GM18502 (cell line): ENCODE data around the gene CATSPER4.
"Not testable (repeated sequence)": the region's sequence is repeated elsewhere in the genome, so short reads cannot be mapped to it uniquely, and the experiment has no call there.

Experiments
- ATAC-seq: cut with Tn5 transposase; IDR thresholded peaks from one replicate; pipeline ENCODE4 v1.9.1; 2021; ENCODE audit warnings: mild to moderate bottlenecking; ENCODE audit not compliant: unreplicated experiment, poor library complexity

The CATSPER4 gene

GRCh38 chr1:26189331-26189730 is 1.1 kb upstream of the CATSPER4 start:
- no peak for ATAC-seq

DNA sequence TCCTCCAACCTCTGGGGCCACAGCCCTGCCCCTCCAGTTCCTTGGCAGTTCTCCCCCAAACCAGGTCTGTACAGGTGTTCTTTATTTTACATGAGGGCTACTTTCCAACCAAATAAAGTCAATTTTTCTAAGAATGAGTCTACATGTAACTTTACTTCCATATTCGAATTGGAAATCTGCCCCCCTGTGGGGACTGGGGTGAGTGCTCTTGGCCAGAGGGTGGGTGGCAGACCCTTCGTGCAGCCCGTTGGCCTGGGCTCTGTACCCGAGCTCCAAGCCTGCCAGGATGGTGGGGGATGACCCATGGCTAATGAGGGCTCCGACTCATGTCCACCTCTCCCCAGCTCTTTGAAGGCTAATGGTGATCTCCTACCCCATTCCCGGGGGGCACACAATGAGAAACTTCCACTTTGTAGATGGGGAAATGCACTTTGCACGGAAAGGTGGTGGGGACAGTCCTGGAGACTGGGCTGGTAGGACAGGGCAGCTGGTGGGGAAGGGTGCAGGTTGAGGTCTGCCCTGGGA is 589 bp upstream of the CATSPER4 start:
- ATAC-seq: no peak

DNA sequence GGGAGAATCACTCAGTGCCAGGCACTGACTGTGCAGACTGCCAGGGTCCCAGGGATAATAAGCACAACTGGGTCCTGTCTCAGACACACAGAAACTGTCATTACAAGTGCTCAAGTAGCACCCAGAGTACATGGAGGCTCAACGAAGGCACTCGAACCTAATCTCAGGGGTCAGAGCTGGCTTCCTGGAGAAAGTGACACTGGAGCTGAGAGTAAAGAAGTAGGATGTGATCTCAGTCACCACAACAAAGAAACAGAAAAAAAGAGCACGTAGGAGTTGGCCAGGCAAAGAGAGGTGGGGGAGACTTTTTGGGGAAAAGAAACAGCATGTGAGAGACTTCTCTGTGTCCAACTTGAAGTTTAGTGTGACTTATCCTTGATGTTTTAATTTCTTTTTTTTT is 1.3 kb downstream of the CATSPER4 start:
- no peak for ATAC-seq

GRCh38 chr1:26195805-26196204 is 5.4 kb downstream of the CATSPER4 start:
- no peak for ATAC-seq

DNA sequence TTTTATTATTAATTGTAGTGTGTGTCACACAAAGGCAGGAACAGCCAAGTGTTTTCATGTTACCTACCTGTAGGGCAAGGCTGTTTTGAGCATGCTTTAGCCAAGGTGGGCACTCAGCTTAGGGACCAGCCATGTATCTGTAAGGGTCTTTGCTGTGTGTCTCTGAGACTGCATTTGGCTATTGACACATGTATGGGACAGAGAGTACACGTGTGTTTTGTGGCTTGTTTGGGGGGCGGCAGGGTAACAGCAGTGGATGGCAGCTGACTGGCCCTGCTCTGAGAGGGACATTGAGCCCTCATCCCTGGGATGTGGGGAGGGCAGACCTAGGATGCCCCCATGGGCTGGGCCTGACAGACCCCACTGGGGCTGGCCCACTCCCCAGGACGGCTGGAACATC is 6.9 kb downstream of the CATSPER4 start:
- no peak for ATAC-seq

DNA sequence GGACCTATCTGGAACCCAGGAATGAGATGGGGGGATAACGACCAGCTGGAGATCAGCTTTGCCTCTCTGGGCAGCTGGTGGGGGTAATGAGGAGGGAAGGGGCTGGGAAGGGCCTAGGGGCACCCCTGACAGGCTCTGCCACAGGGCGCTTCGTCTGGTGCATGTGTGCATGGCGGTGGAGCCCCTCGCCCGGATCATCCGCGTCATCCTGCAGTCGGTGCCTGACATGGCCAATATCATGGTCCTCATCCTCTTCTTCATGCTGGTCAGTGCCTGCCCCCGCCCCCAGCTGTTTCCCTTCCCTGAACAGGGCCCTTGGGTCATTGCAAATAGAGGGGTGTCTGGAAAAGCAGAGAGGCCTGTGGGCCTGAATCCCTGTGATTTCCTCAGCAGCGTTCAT is 7.4 kb downstream of the CATSPER4 start:
- no peak for ATAC-seq

GRCh38 chr1:26200413-26200812 is 10.0 kb downstream of the CATSPER4 start:
- ATAC-seq: no peak

- no peak for ATAC-seq
Measured at GRCh38 chr1:26203642-26204318, 13.4 kb downstream of the CATSPER4 start.

- ATAC-seq: no peak
Measured at GRCh38 chr1:26210147-26210870, 19.9 kb downstream of the CATSPER4 start.

DNA sequence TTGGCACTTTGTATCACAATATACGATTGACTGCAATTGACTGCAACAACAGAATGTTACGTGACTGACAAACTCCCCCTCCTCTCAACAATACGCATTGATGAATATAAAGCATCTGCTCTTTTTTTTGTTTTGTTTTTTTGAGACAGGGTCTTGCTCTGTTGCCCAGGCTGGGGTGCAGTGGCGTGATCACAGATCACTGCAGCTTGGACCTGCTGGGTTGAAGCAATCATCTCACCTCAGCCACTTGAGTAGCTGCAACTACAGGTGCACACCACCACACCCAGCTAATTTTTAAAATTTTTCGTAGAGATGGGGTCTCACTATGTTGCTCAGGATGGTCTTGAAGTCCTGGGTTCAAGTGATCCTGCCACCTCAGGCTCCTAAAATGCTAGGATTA is 22.3 kb downstream of the CATSPER4 start:
- no peak for ATAC-seq

GRCh38 chr1:26213335-26213905 is 23.0 kb downstream of the CATSPER4 start:
- no peak for ATAC-seq

- no peak for ATAC-seq
Measured at GRCh38 chr1:26215246-26215645, 24.8 kb downstream of the CATSPER4 start.

- ATAC-seq: no peak
Measured at GRCh38 chr1:26218906-26219494, 28.6 kb downstream of the CATSPER4 start.

- no peak for ATAC-seq
Measured at GRCh38 chr1:26220199-26220912, 30.0 kb downstream of the CATSPER4 start.

DNA sequence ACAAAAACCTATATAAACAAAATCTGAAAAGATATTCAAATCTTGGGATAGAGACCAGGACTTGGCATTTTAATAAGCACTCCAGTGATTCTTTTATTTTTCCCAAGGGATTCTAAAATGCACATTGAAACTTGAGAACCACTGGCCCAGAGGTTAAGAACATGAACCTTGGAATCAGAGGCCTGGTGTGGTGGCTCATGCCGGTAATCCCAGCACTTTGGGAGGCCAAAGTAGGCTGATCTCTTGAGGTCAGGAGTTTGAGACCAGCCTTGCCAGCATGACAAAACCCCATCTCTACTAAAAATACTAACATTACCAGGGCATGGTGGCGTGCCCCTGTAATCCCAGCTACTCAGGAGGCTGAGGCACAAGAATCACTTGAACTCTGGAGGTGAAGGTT is 30.7 kb downstream of the CATSPER4 start:
- ATAC-seq: no peak

DNA sequence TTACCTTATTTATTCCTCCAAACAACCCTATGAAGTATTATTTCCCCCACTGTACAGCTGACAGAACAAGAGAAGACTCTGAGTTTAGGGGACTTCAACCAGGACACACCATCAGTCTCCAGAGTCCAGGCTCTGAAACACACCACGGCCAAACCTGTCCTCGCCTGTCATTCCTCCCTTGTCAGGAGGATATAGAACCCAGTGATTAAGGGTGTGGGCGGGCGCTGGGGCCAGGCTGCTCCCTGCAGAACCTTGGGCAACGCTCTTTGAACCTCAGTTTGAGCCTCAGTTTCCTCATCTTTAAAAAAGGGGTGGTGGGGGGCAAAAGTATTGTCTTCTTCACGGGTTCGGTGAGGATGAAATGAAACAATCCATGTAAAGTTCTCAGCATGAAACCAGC is 34.2 kb downstream of the CATSPER4 start:
- no peak for ATAC-seq

GRCh38 chr1:26225033-26225831 is 34.8 kb downstream of the CATSPER4 start:
- no peak for ATAC-seq

GRCh38 chr1:26230682-26231081 is 40.3 kb downstream of the CATSPER4 start:
- not testable (repeated sequence) for ATAC-seq

GRCh38 chr1:26233903-26234643 is 43.7 kb downstream of the CATSPER4 start, which contains the start of gene CEP85:
CEP85 (plus strand) TSS chr1:26234200; CDS start chr1:26239784, 5,584 bp downstream.
- ATAC-seq: peak; percentile 88
